ENCODE measurements around the gene CD22. TPM values are rescaled to one million over a fixed set of nuclear protein-coding genes. Genes with fewer than 3 reads are reported as not detected.

CD22 gene
- total and polyA plus RNA-seq, 9 donors = 54.2 to 264 (median 113) TPM

- TF ChIP-seq POLR2A (IDR thresholded peaks at IDR 0.05) (no peak), EP300 (IDR thresholded peaks at IDR 0.05) (no peak)
- Histone ChIP-seq H3K27ac (no peak overlapping the region), H3K4me3 (no peak overlapping the region), H3K27me3 (no peaks in the 10 kb centered on the region), H3K36me3 (no peaks in the 10 kb centered on the region), H3K4me1 (ENCODE audit: insufficient read depth) (no peaks in the 10 kb centered on the region), H3K9me3 (no peaks in the 10 kb centered on the region)
- 87 to 91% (median 91%) methylated on average over 6 of the region's 6 CpGs for WGBS, 3 donors
- no peak for DNase-seq
- intact Hi-C loops (cut with DNase I) = no loop called here
These were observed 59.5 kb downstream of the CD22 start for GRCh38 chr19:35388277-35389054.

- Histone ChIP-seq H3K4me3 (no peak overlapping the region), H3K27ac (no peak overlapping the region), H3K27me3 (no peaks in the 10 kb centered on the region), H3K9me3 (no peaks in the 10 kb centered on the region), H3K4me1 (ENCODE audit: insufficient read depth) (no peaks in the 10 kb centered on the region), H3K36me3 (no peaks in the 10 kb centered on the region)
- intact Hi-C loops (cut with DNase I) = no loop called here
- TF ChIP-seq POLR2A (IDR thresholded peaks at IDR 0.05) = no peak
- no peak for TF ChIP-seq CTCF (IDR thresholded peaks at IDR 0.05)
- no peak for TF ChIP-seq EP300 (IDR thresholded peaks at IDR 0.05)
- WGBS, 3 donors = 76 to 82% (median 77%) methylated on average over 6 of the region's 6 CpGs
- DNase-seq = no peak
These were observed 60.3 kb downstream of the CD22 start for GRCh38 chr19:35389192-35389861.

- Histone ChIP-seq H3K9me3 (no peaks in the 10 kb centered on the region), H3K36me3 (no peaks in the 10 kb centered on the region), H3K27me3 (no peaks in the 10 kb centered on the region), H3K27ac (no peak overlapping the region), H3K4me3 (no peak overlapping the region), H3K4me1 (ENCODE audit: insufficient read depth) (no peaks in the 10 kb centered on the region)
- TF ChIP-seq POLR2A (IDR thresholded peaks at IDR 0.05) (no peak), CTCF (IDR thresholded peaks at IDR 0.05) (no peak), EP300 (IDR thresholded peaks at IDR 0.05) (no peak)
- no peak for DNase-seq
- 76 to 85% (median 77%) methylated on average over 5 of the region's 5 CpGs for WGBS, 3 donors
- intact Hi-C loops (cut with DNase I) = no loop called here
These were observed 64.0 kb downstream of the CD22 start for GRCh38 chr19:35392742-35393715.

- H3K9me3 ChIP-seq = no peaks in the 10 kb centered on the region
- H3K36me3 ChIP-seq = no peaks in the 10 kb centered on the region
- no peak overlapping the region for H3K4me3 ChIP-seq
- WGBS, 3 donors = 29 to 32% (median 30%) methylated on average over 19 of the region's 19 CpGs
- intact Hi-C loops (cut with DNase I) = no loop called here
- TF ChIP-seq POLR2A (IDR thresholded peaks at IDR 0.05) = no peak
- TF ChIP-seq EP300 (IDR thresholded peaks at IDR 0.05) = no peak
- TF ChIP-seq CTCF (IDR thresholded peaks at IDR 0.05) = no peak
- H3K27me3 ChIP-seq = no peaks in the 10 kb centered on the region
- DNase-seq = peak; percentile 19 to 52 (median 25)
- H3K27ac ChIP-seq = no peak overlapping the region
- no peaks in the 10 kb centered on the region for H3K4me1 ChIP-seq (ENCODE audit: insufficient read depth)
These were observed 66.6 kb downstream of the CD22 start for GRCh38 chr19:35395382-35396199.

Measured in ovary (tissue), 9 donors.